ENCODE measurements around the gene RSBN1L.

The RSBN1L gene

DNA sequence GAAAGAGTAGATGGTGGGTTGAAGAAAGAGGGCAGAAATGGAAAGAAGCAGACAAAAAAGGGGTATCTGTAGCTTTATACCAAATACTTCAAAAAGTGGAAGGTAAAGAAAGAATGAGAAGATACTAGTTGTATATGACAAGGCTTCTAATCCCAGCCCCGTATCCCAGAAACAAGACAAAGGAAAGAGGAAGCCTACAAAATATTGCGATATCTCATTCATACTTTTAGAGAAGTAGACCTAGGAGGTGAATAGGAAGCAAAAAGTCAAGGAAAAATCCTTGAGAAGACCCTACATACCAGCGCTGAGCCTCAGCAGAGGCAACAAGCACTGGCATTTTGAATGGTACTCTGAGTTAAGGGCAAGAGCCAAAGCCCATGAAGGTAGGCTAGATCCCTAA is 128.9 kb downstream of the RSBN1L start:
- no peak overlapping the region for H3K27ac ChIP-seq
- TF ChIP-seq, protein P1, sequence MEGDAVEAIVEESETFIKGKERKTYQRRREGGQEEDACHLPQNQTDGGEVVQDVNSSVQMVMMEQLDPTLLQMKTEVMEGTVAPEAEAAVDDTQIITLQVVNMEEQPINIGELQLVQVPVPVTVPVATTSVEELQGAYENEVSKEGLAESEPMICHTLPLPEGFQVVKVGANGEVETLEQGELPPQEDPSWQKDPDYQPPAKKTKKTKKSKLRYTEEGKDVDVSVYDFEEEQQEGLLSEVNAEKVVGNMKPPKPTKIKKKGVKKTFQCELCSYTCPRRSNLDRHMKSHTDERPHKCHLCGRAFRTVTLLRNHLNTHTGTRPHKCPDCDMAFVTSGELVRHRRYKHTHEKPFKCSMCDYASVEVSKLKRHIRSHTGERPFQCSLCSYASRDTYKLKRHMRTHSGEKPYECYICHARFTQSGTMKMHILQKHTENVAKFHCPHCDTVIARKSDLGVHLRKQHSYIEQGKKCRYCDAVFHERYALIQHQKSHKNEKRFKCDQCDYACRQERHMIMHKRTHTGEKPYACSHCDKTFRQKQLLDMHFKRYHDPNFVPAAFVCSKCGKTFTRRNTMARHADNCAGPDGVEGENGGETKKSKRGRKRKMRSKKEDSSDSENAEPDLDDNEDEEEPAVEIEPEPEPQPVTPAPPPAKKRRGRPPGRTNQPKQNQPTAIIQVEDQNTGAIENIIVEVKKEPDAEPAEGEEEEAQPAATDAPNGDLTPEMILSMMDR (conservative IDR thresholded peaks at IDR 0.05): no peak
- no peak for TF ChIP-seq ZFX (IDR thresholded peaks at IDR 0.05)

DNA sequence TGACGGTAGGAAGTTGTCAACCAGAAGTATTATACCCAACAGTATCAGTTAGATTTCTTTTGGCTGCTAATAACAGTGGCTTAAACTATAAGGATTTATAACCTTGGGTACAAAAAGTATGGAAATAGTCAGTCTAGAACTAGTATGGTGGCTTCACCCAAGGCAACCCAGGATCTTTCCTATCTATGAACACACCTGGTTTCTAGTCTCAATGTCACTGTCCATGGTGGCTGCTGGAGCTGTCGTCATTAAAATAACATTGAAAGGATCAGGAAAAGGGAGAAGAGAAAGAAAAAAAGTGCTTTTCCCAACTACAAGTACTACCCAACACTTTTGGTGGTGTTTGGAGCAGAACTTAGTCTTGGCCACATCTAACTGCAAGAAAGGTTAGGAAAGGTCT is 130.0 kb downstream of the RSBN1L start:
- TF ChIP-seq ZFX (IDR thresholded peaks at IDR 0.05): no peak
- TF ChIP-seq, protein P1 (conservative IDR thresholded peaks at IDR 0.05): no peak
- H3K27ac ChIP-seq: no peak overlapping the region

DNA sequence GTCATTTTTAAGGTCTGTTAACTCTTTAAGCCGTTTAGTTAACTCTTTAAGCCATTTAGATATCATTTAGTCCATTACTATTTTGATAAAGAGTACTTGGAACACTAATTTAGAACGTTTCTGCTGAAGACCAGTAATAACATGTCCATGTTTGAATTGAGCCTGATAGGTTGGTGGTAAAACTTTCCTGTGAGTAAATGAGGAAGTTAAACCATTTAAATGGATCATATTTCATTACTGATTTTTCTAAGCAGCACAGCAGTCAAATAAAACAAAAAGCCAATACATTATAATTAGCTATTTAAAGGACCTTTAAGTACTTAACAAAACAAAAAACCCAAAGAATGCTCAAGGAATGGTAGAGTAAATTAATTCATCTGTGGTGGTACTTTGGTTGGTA is 131.7 kb downstream of the RSBN1L start:
- peak overlapping the region; percentile 37 for H3K27ac ChIP-seq
- no peak for TF ChIP-seq ZFX (IDR thresholded peaks at IDR 0.05)
- TF ChIP-seq, protein P1 (conservative IDR thresholded peaks at IDR 0.05): no peak

DNA sequence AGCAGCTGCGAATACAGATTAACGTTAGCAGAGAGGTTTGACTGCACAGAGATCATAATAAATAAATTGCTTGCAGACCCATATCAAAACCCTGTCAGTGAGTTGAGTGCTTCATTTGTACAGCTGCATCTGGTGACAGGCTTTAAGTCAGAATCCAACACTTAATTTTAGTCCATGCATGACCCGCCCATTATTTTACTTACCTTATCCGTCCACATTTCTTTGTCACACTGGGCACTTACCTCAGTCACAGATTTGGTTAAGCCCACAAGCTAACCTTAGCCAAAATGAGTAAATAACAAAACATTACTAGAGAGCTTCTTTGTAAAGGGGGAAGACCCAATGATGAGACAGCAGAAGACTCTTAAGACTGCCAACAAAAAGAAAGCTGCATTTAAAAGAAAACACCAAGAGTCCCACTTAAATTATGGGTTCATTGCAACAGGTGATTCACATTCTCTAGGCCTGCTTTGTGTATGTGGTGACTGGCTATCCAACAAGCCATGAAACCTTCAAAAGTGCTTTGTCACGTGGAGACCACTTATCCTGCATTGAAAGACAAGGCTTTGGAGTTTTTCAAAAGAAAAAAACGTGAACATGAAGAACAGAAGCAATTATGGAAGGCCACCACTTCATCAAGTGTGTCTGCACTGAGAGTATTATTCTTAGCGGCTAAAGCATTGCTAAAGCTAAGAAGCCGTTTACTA is 134.5 kb downstream of the RSBN1L start:
- TF ChIP-seq, protein P1 (conservative IDR thresholded peaks at IDR 0.05): no peak
- TF ChIP-seq ZFX (IDR thresholded peaks at IDR 0.05): no peak
- H3K27ac ChIP-seq: no peak overlapping the region

DNA sequence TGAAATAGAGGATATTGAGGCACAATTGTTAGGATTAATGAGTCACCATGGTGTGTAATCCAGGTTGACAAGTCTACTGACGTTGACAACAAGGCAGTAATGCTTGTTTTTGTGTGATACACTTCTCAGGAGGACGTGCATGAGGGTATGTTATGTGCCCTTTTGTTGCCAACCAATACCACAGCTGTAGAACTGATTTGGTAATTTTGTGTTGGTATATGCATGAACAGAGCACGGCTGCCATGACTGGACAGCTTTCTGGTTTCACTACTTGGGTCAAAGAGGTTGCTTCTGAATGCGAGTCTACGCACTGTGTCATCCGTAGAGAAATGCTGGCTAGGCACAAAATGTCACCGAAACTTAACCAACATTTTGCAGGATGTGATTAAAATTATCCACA is 135.2 kb downstream of the RSBN1L start:
- TF ChIP-seq, protein P1 (conservative IDR thresholded peaks at IDR 0.05): no peak
- no peak for TF ChIP-seq ZFX (IDR thresholded peaks at IDR 0.05)
- H3K27ac ChIP-seq: no peak overlapping the region

DNA sequence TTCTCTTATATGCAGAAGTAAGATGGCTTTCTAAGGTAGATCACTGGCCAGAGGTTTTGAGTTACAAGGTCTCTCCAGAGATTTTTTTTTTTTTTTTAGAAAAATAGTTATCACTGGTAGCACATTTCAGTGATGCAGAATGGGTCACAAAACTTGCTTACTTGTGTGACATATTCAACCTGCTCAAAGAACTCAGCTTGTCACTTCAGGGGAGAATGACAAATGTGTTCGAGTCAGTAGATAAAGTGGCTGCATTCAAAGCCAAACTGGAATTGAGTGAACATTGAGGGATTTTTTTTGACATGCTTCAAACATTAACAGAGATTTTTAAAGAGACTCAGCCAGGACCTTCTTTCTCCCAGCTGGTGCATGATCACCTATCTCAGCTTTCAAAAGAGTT is 135.7 kb downstream of the RSBN1L start:
- no peak for TF ChIP-seq ZFX (IDR thresholded peaks at IDR 0.05)
- TF ChIP-seq, protein P1 (conservative IDR thresholded peaks at IDR 0.05): no peak
- no peak overlapping the region for H3K27ac ChIP-seq
